Aorta (tissue), 5 donors: ENCODE data around the gene TMEM69. TPM values are rescaled to one million over a fixed set of nuclear protein-coding genes. Genes with fewer than 3 reads are reported as not detected.

Experiments
- ATAC-seq: fragments of 200-7000 bp; cut with Tn5 transposase; one replicate; pipeline ENCODE4 v1.9.1; 2022; ENCODE audit warnings: moderate library complexity; ENCODE audit not compliant: low FRiP score
- DNase-seq, 2 donors: peaks; one replicate each; pipeline ENCODE4 v3.0.0-alpha.2; 2020
- H3K27ac ChIP-seq, 2 donors: one replicate each; pipeline ENCODE4 v1.5.1; 2013; ENCODE audit warnings: low read length in 2 of 2, mild to moderate bottlenecking in 2 of 2, moderate library complexity in 2 of 2, control low read depth in 1 of 2, inconsistent platforms in 1 of 2, low read depth in 1 of 2
- H3K27me3 ChIP-seq, 2 donors: one replicate each; pipeline ENCODE4 v1.6.1; 2013; ENCODE audit warnings: control low read depth in 1 of 2, low read length in 1 of 2, mild to moderate bottlenecking in 1 of 2, moderate library complexity in 1 of 2; ENCODE audit not compliant: insufficient read depth in 2 of 2, control insufficient read depth in 1 of 2
- H3K36me3 ChIP-seq, 2 donors: one replicate each; pipeline ENCODE4 v1.6.1; 2013; ENCODE audit warnings: control low read depth in 1 of 2, low read length in 1 of 2, mild to moderate bottlenecking in 1 of 2; ENCODE audit not compliant: insufficient read depth in 2 of 2, control insufficient read depth in 1 of 2
- H3K4me1 ChIP-seq, 2 donors: one replicate each; pipeline ENCODE4 v1.6.1; 2013; ENCODE audit warnings: low read length in 2 of 2, control low read depth in 1 of 2, mild to moderate bottlenecking in 1 of 2, moderate library complexity in 1 of 2; ENCODE audit not compliant: insufficient read depth in 2 of 2, control insufficient read depth in 1 of 2
- H3K4me3 ChIP-seq, 2 donors: one replicate each; pipeline ENCODE4 v1.5.1; 2013; ENCODE audit warnings: low read length in 2 of 2, control low read depth in 1 of 2, mild to moderate bottlenecking in 1 of 2
- H3K9me3 ChIP-seq: one replicate; pipeline ENCODE4 v1.6.1; 2013; ENCODE audit warnings: mild to moderate bottlenecking, low read length; ENCODE audit not compliant: control insufficient read depth
- WGBS, 2 donors: extraction: QIAGEN DNeasy Blood & Tissue Kit; methylation state at CpG; one replicate each; pipeline ENCODE4 v1.1.7; 2013; 5-methylcytosine and 5-hydroxymethylcytosine counted together
- intact Hi-C, 2 donors: fragments of 100-400 bp; cut with DNase I; formaldehyde crosslinking; loops; one replicate each; pipeline versions ENCODE4 v1.14.2 to v1.15.0; 2022
- polyA plus RNA-seq, 2 donors: library from polyadenylated mRNA; stranded (reverse); fragments of 200-250 nt; gene quantifications; one replicate each; pipeline ENCODE4 v1.2.3, GENCODE V29; 2013
- total RNA-seq, 2 donors: library from RNA; stranded (reverse); fragmentation: NEBNext Ultra II Directional; extraction: Animal tissue kit (Norgen Biotek cat#: 25700); gene quantifications; one replicate each; pipeline ENCODE4 v1.2.1, GENCODE V29; 2021
- donor health status: healthy with polysubstance abuse.
- donor health status: Bipolar disorder and iron deficiency.
- donor health status: DM: no; HTN: no; CAD: no.
- donor health status: DM: no; HTN: no; CAD: no.
- donor health status: DM: yes; HTN: yes; CAD: no.

The TMEM69 gene
- total and polyA plus RNA-seq, 4 donors: 10.4 to 18.9 (median 15.7) TPM

GRCh38 chr1:45656573-45657226, 31.3 kb upstream of the TMEM69 start:
- no peak for ATAC-seq
- Histone ChIP-seq H3K9me3 (no peaks in the 10 kb centered on the region), H3K4me3 (no peak overlapping the region), H3K4me1 (no peaks in the 10 kb centered on the region), H3K27ac (no peak overlapping the region), H3K27me3 (no peaks in the 10 kb centered on the region), H3K36me3 (peaks cover 3 to 10% of the 10 kb centered on the region in 2 donors)
- intact Hi-C loops: no loop called here
- DNase-seq: no peak
- 92 to 93% methylated on average over 3 of the region's 3 CpGs for WGBS, 2 donors

- DNase-seq (no peak), ATAC-seq (no peak)
- H3K9me3 ChIP-seq: no peaks in the 10 kb centered on the region
- H3K4me3 ChIP-seq: no peak overlapping the region
- 67 to 70% methylated on average over 2 of the region's 2 CpGs for WGBS, 2 donors
- H3K27me3 ChIP-seq: no peaks in the 10 kb centered on the region
- no peak overlapping the region for H3K27ac ChIP-seq
- no peaks in the 10 kb centered on the region for H3K4me1 ChIP-seq
- H3K36me3 ChIP-seq: peaks cover 3 to 10% of the 10 kb centered on the region in 2 donors
- intact Hi-C loops: no loop called here
These were observed 29.8 kb upstream of the TMEM69 start for GRCh38 chr1:45658171-45658570.

GRCh38 chr1:45659222-45659621, 28.8 kb upstream of the TMEM69 start:
- Histone ChIP-seq H3K27ac (no peak overlapping the region), H3K27me3 (no peaks in the 10 kb centered on the region), H3K4me3 (no peak overlapping the region), H3K9me3 (no peaks in the 10 kb centered on the region), H3K36me3 (peaks cover 3 to 10% of the 10 kb centered on the region in 2 donors), H3K4me1 (no peaks in the 10 kb centered on the region)
- 95 to 98% methylated on average over 2 of the region's 2 CpGs for WGBS, 2 donors
- no peak for ATAC-seq
- intact Hi-C loops: no loop called here
- DNase-seq: no peak

- no peak for ATAC-seq
- Histone ChIP-seq H3K4me1 (no peaks in the 10 kb centered on the region), H3K9me3 (no peaks in the 10 kb centered on the region), H3K4me3 (no peak overlapping the region), H3K36me3 (peaks cover 0 to 5% of the 10 kb centered on the region in 2 donors), H3K27me3 (no peaks in the 10 kb centered on the region), H3K27ac (no peak overlapping the region)
- WGBS, 2 donors: 22 to 43% methylated on average over 2 of the region's 2 CpGs
- intact Hi-C loops: no loop called here
- DNase-seq: no peak
These were observed 27.6 kb upstream of the TMEM69 start for GRCh38 chr1:45660336-45660735.

GRCh38 chr1:45666836-45667235, 21.1 kb upstream of the TMEM69 start:
- ATAC-seq: no peak
- peaks cover 0 to 8% of the 10 kb centered on the region in 2 donors for H3K4me1 ChIP-seq

GRCh38 chr1:45667321-45668111, 20.5 kb upstream of the TMEM69 start:
- H3K4me3 ChIP-seq: no peak overlapping the region
- H3K9me3 ChIP-seq: no peaks in the 10 kb centered on the region
- H3K4me1 ChIP-seq: peaks cover 0 to 8% of the 10 kb centered on the region in 2 donors
- H3K36me3 ChIP-seq: no peaks in the 10 kb centered on the region
- WGBS, 2 donors: 83 to 84% methylated on average over 8 of the region's 8 CpGs
- intact Hi-C loops: no loop called here
- H3K27me3 ChIP-seq: no peaks in the 10 kb centered on the region
- ATAC-seq: no peak
- H3K27ac ChIP-seq: no peak overlapping the region
- no peak for DNase-seq

More at GRCh38 chr1:45666836-45667235, 21.1 kb upstream of the TMEM69 start:
- intact Hi-C loops: no loop called here
- DNase-seq: no peak
- no peaks in the 10 kb centered on the region for H3K9me3 ChIP-seq
- no peaks in the 10 kb centered on the region for H3K36me3 ChIP-seq
- H3K4me3 ChIP-seq: no peak overlapping the region
- no peaks in the 10 kb centered on the region for H3K27me3 ChIP-seq
- WGBS, 2 donors: 63 to 72% methylated on average over 2 of the region's 2 CpGs
- no peak overlapping the region for H3K27ac ChIP-seq

GRCh38 chr1:45668526-45668925, 19.5 kb upstream of the TMEM69 start:
- DNase-seq: no peak
- peaks cover under 1 to 8% of the 10 kb centered on the region in 2 donors for H3K4me1 ChIP-seq
- no peak overlapping the region for H3K27ac ChIP-seq
- H3K27me3 ChIP-seq: no peaks in the 10 kb centered on the region
- no peak for ATAC-seq
- 96 to 98% methylated on average over 4 of the region's 4 CpGs for WGBS, 2 donors
- intact Hi-C loops: no loop called here
- H3K4me3 ChIP-seq: no peak overlapping the region
- no peaks in the 10 kb centered on the region for H3K9me3 ChIP-seq
- no peaks in the 10 kb centered on the region for H3K36me3 ChIP-seq

GRCh38 chr1:45669379-45669778, 18.6 kb upstream of the TMEM69 start:
- H3K27me3 ChIP-seq: no peaks in the 10 kb centered on the region
- H3K4me1 ChIP-seq: peaks cover 2 to 8% of the 10 kb centered on the region in 2 donors
- WGBS, 2 donors: 4 to 7% methylated on average over 1 of the region's 1 CpG
- no peak overlapping the region for H3K4me3 ChIP-seq
- ATAC-seq (no peak), DNase-seq (no peak)
- no peaks in the 10 kb centered on the region for H3K36me3 ChIP-seq
- H3K27ac ChIP-seq: no peak overlapping the region
- intact Hi-C loops: no loop called here
- no peaks in the 10 kb centered on the region for H3K9me3 ChIP-seq
